ENCODE results near the gene DMP1. TPM values are rescaled to one million over a fixed set of nuclear protein-coding genes. Genes with fewer than 3 reads are reported as not detected.
A peak's percentile ranks its signal among the peaks of the same experiment; 100 is the strongest.

Gene DMP1
- total and polyA plus RNA-seq, 2 of the 8 experiments (the other 6 are each of a cell fraction or from before 2014, with no cell fraction given): 0.05 to 0.17 TPM

GRCh38 chr4:87679449-87680169 is 29.5 kb downstream of the DMP1 start (continued):
- TF ChIP-seq RBBP5 (IDR thresholded peaks at IDR 0.05; ENCODE audit: borderline replicate concordance, low read depth, low read length) (no peak), RAD21 (IDR thresholded peaks at IDR 0.05 in 1 of 2, conservative IDR thresholded peaks at IDR 0.05 in 1 of 2; ENCODE audit: low read depth in 2 of 2, low read length in 2 of 2) (peak; percentile 93 to 96), CHD7 (IDR thresholded peaks at IDR 0.05; ENCODE audit: insufficient replicate concordance, low read length) (peak; percentile 81), CHD2 (IDR thresholded peaks at IDR 0.05; ENCODE audit: low read length) (no peak), FOSL1 (IDR thresholded peaks at IDR 0.05; ENCODE audit: insufficient read depth, low read depth, low read length) (no peak), NANOG (IDR thresholded peaks at IDR 0.05; ENCODE audit: insufficient read depth, low read depth, low read length, poor library complexity, severe bottlenecking) (peak; percentile 99), POLR2AphosphoS5 (IDR thresholded peaks at IDR 0.05; ENCODE audit: low read depth, low read length) (no peak), JUND (IDR thresholded peaks at IDR 0.05; ENCODE audit: low read length) (peak; percentile 85), SP2 (IDR thresholded peaks at IDR 0.05; ENCODE audit: low read length) (no peak), HDAC2 (IDR thresholded peaks at IDR 0.05; ENCODE audit: borderline replicate concordance in 1 of 2, low read depth in 2 of 2, low read length in 2 of 2) (peak in 1 of 2 experiments; percentile 82; a peak in 2 of 4 replicates)
